H1 (cell line): Measurements from ENCODE around the gene SLC1A7.

Experiments
- BCL11A ChIP-seq, 2 experiments: IDR thresholded peaks; one replicate each; pipeline ENCODE4 v1.6.1; 2011; ENCODE audit warnings: low read depth in 2 of 2, low read length in 2 of 2, mild to moderate bottlenecking in 2 of 2
- EZH2 ChIP-seq: fragments of 200-600 bp; sonication (generic); IDR thresholded peaks from 2 replicates; pipeline ENCODE4 v1.7.1; 2012; ENCODE audit warnings: low read depth, mild to moderate bottlenecking, moderate library complexity, low read length, inconsistent platforms; ENCODE audit not compliant: severe bottlenecking
- HDAC2 ChIP-seq, 2 experiments: fragments of 300-600 bp in 1 of 2; sonication (generic) in 1 of 2; IDR thresholded peaks; 2 replicates each; pipeline ENCODE4 v1.6.1; 2011 to 2012; ENCODE audit warnings: low read depth in 2 of 2, low read length in 2 of 2, mild to moderate bottlenecking in 2 of 2, moderate library complexity in 2 of 2, borderline replicate concordance in 1 of 2, inconsistent platforms in 1 of 2
- KDM1A ChIP-seq: fragments of 200-600, 300-600 bp; sonication (generic); IDR thresholded peaks from 2 replicates; pipeline ENCODE4 v1.7.1; 2016; ENCODE audit warnings: mild to moderate bottlenecking, low read length, borderline replicate concordance
- RAD21 ChIP-seq, 2 experiments: IDR thresholded peaks in 1 of 2; conservative IDR thresholded peaks in 1 of 2; 2 replicates each; pipeline ENCODE4 v1.6.1; 2011; ENCODE audit warnings: low read depth in 2 of 2, low read length in 2 of 2, improper control_type of control experiment in 1 of 2, inconsistent platforms in 1 of 2, mild to moderate bottlenecking in 1 of 2, moderate library complexity in 1 of 2
- SIN3A ChIP-seq, 2 experiments: IDR thresholded peaks in 1 of 2; conservative IDR thresholded peaks in 1 of 2; 2 replicates each; pipeline ENCODE4 v1.6.1; 2011 to 2012; ENCODE audit warnings: low read length in 2 of 2, improper control_type of control experiment in 1 of 2, low read depth in 1 of 2, mild to moderate bottlenecking in 1 of 2
- TF ChIP-seq, protein P1 (sequence below), 3 experiments: IDR thresholded peaks; 1 replicate in 2 of 3; 2 replicates in 1 of 3; pipeline versions ENCODE4 v1.5.1 to v1.6.1; 2011; ENCODE audit warnings: low read length in 3 of 3, mild to moderate bottlenecking in 3 of 3, inconsistent platforms in 2 of 3, low read depth in 1 of 3, moderate library complexity in 1 of 3; ENCODE audit not compliant: insufficient read depth in 1 of 3; ENCODE audit errors: control extremely low read depth in 1 of 3

DNA sequence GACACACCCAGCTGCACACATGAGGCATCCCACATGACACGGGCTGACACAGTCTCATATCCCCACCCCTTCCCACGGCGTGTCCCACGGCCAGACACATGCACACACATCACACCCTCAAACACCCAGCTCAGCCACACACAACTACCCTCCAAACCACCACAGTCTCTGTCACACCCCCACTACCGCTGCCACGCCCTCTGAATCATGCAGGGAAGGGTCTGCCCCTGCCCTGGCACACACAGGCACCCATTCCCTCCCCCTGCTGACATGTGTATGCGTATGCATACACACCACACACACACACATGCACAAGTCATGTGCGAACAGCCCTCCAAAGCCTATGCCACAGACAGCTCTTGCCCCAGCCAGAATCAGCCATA is 57.9 kb downstream of the SLC1A7 start:
- TF ChIP-seq RAD21 (IDR thresholded peaks at IDR 0.05 in 1 of 2, conservative IDR thresholded peaks at IDR 0.05 in 1 of 2; ENCODE audit: low read depth in 2 of 2, low read length in 2 of 2) (no peak), EZH2 (no peak), HDAC2 (IDR thresholded peaks at IDR 0.05; ENCODE audit: borderline replicate concordance in 1 of 2, low read depth in 2 of 2, low read length in 2 of 2) (no peak), KDM1A (no peak), BCL11A (IDR thresholded peaks at IDR 0.05; ENCODE audit: low read depth in 2 of 2, low read length in 2 of 2) (no peak), SIN3A (conservative IDR thresholded peaks at IDR 0.05 in 1 of 2, IDR thresholded peaks at IDR 0.05 in 1 of 2; ENCODE audit: low read depth in 1 of 2, low read length in 2 of 2) (no peak)
- TF ChIP-seq, protein P1, sequence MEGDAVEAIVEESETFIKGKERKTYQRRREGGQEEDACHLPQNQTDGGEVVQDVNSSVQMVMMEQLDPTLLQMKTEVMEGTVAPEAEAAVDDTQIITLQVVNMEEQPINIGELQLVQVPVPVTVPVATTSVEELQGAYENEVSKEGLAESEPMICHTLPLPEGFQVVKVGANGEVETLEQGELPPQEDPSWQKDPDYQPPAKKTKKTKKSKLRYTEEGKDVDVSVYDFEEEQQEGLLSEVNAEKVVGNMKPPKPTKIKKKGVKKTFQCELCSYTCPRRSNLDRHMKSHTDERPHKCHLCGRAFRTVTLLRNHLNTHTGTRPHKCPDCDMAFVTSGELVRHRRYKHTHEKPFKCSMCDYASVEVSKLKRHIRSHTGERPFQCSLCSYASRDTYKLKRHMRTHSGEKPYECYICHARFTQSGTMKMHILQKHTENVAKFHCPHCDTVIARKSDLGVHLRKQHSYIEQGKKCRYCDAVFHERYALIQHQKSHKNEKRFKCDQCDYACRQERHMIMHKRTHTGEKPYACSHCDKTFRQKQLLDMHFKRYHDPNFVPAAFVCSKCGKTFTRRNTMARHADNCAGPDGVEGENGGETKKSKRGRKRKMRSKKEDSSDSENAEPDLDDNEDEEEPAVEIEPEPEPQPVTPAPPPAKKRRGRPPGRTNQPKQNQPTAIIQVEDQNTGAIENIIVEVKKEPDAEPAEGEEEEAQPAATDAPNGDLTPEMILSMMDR (IDR thresholded peaks at IDR 0.05; ENCODE audit: control extremely low read depth in 1 of 3, insufficient read depth in 1 of 3, low read depth in 1 of 3, low read length in 3 of 3) = no peak
